Measurements from ENCODE around the gene SERPINA1. TPM values are rescaled to one million over a fixed set of nuclear protein-coding genes. Genes with fewer than 3 reads are reported as not detected.

The SERPINA1 gene
- total and polyA plus RNA-seq, 2 of the 13 experiments (the other 11 are each of a cell fraction or from before 2014, with no cell fraction given), result 3,266 to 11,015 TPM

DNA sequence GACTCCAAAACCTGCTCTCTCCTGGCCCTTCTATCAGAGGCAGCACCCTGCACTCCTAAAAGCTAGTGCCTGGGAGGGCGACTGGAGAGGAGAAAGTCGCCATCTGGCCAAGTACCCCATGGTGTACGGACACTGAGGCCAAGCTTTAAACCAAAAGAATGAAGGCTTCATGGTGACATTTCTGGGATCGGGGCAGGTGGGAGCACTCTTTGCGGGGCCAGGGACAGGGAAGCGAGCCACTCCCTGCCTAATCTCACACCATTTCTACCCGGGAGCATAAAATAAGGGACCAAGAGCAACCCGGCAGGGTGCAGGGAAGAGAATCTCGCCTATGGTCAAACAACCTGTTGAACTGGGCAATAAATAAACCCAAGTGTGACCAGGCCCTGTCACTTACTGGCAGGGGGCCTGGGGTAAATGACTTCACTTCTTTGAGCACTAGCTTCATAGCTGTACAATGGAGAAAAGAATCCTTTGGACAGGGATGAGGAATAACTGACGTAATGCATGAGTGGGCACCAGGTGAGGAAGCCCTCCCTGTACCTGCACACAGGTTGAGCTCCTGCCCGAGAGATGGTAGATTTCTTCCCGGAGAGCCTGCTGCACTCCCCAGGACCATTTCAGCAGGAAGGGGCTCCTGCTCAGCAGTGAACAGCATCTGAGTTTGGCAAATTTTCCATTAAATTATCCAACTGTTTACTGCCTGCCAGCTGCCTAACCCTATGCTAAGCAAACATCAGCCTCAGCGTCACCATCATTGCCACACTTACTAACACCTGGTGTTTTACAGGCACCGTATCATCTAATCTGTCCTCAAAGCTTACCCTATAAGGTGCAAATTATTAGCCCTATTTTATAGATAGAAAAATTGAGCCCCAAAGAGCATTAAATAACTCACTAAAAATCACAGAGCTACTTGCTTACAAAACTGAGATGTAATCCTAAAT lies 2.0 kb downstream of the SERPINA1 start (continued):
- TF ChIP-seq THAP7 (CRISPR knock-in tag; IDR thresholded peaks at IDR 0.05) (no peak), FIP1L1 (IDR thresholded peaks at IDR 0.05; ENCODE audit: borderline replicate concordance, insufficient read depth, low read depth, low read length) (peak; percentile 70; the same call in 1 of the 2 replicates), POLR2AphosphoS5 (IDR thresholded peaks at IDR 0.05; ENCODE audit: low read depth, low read length) (peak; percentile 48), ZSCAN31 (CRISPR knock-in tag; IDR thresholded peaks at IDR 0.05; ENCODE audit: low read depth) (0 out of 2 replicates have a peak, but pooled peaks have one; percentile 20), SAP130 (CRISPR knock-in tag; IDR thresholded peaks at IDR 0.05; ENCODE audit: low read depth) (peak; percentile 16; the same call in 1 of the 2 replicates), GLI4 (CRISPR knock-in tag; IDR thresholded peaks at IDR 0.05; ENCODE audit: borderline replicate concordance) (no peak), FOXJ3 (CRISPR knock-in tag; IDR thresholded peaks at IDR 0.05; ENCODE audit: borderline replicate concordance) (0 out of 2 replicates have a peak, but pooled peaks have one; percentile 29), MXD4 (CRISPR knock-in tag; IDR thresholded peaks at IDR 0.05) (0 out of 2 replicates have a peak, but pooled peaks have one; percentile 6), ZNF503 (CRISPR knock-in tag; IDR thresholded peaks at IDR 0.05) (0 out of 2 replicates have a peak, but pooled peaks have one; percentile 37), PHF5A (CRISPR knock-in tag; IDR thresholded peaks at IDR 0.05; ENCODE audit: low read depth, unreplicated experiment) (no peak), MLLT10 (CRISPR knock-in tag; IDR thresholded peaks at IDR 0.05) (peak; percentile 8), ZNF263 (CRISPR knock-in tag; IDR thresholded peaks at IDR 0.05) (peak; percentile 74; the same call in 1 of the 2 replicates), MYC (CRISPR knock-in tag; IDR thresholded peaks at IDR 0.05; ENCODE audit: borderline replicate concordance) (no peak), ZNF224 (CRISPR knock-in tag; IDR thresholded peaks at IDR 0.05) (0 out of 2 replicates have a peak, but pooled peaks have one; percentile 27), EED (CRISPR knock-in tag; IDR thresholded peaks at IDR 0.05) (0 out of 2 replicates have a peak, but pooled peaks have one; percentile 39), PCBP2 (optimal IDR thresholded peaks at IDR 0.05; ENCODE audit: low read depth, low read length, poor library complexity, severe bottlenecking) (no peak), TP53 (CRISPR knock-in tag; conservative IDR thresholded peaks at IDR 0.05) (0 out of 2 replicates have a peak, but pooled peaks have one; percentile 13)
- TF ChIP-seq, protein P1, sequence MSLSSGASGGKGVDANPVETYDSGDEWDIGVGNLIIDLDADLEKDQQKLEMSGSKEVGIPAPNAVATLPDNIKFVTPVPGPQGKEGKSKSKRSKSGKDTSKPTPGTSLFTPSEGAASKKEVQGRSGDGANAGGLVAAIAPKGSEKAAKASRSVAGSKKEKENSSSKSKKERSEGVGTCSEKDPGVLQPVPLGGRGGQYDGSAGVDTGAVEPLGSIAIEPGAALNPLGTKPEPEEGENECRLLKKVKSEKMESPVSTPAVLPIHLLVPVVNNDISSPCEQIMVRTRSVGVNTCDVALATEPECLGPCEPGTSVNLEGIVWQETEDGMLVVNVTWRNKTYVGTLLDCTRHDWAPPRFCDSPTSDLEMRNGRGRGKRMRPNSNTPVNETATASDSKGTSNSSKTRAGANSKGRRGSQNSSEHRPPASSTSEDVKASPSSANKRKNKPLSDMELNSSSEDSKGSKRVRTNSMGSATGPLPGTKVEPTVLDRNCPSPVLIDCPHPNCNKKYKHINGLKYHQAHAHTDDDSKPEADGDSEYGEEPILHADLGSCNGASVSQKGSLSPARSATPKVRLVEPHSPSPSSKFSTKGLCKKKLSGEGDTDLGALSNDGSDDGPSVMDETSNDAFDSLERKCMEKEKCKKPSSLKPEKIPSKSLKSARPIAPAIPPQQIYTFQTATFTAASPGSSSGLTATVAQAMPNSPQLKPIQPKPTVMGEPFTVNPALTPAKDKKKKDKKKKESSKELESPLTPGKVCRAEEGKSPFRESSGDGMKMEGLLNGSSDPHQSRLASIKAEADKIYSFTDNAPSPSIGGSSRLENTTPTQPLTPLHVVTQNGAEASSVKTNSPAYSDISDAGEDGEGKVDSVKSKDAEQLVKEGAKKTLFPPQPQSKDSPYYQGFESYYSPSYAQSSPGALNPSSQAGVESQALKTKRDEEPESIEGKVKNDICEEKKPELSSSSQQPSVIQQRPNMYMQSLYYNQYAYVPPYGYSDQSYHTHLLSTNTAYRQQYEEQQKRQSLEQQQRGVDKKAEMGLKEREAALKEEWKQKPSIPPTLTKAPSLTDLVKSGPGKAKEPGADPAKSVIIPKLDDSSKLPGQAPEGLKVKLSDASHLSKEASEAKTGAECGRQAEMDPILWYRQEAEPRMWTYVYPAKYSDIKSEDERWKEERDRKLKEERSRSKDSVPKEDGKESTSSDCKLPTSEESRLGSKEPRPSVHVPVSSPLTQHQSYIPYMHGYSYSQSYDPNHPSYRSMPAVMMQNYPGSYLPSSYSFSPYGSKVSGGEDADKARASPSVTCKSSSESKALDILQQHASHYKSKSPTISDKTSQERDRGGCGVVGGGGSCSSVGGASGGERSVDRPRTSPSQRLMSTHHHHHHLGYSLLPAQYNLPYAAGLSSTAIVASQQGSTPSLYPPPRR (CRISPR knock-in tag; IDR thresholded peaks at IDR 0.05; ENCODE audit: borderline replicate concordance), result 0 out of 2 replicates have a peak, but pooled peaks have one; percentile 35
- TF ChIP-seq, protein P2, sequence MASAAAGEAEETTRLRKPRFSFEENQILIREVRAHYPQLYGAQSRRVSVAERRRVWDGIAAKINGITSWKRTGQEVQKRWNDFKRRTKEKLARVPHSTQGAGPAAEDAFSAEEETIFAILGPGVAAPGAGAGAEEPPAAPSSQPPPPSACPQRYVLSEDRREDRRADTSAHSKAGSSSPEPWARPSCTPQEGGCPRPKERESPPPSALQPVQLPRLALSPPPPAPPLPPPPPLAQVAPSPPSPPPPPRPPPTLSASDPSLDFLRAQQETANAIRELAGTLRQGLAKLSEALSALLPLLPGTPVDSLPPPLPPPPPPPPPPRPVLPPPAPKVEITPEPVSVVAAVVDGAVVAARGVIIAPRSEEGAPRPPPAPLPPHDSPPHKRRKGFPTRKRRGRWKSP (CRISPR knock-in tag; IDR thresholded peaks at IDR 0.05), result peak; percentile 48; the same call in 1 of the 2 replicates
